Inflammatory macrophage treated with lipopolysaccharide for 1 hour (primary cell): ENCODE data around the gene PRR14.

ENCODE experiments used
- DNase-seq, 2 donors: peaks; one replicate each; pipeline ENCODE4 v3.0.0-alpha.2; 2020 to 2022

PRR14 gene

DNA sequence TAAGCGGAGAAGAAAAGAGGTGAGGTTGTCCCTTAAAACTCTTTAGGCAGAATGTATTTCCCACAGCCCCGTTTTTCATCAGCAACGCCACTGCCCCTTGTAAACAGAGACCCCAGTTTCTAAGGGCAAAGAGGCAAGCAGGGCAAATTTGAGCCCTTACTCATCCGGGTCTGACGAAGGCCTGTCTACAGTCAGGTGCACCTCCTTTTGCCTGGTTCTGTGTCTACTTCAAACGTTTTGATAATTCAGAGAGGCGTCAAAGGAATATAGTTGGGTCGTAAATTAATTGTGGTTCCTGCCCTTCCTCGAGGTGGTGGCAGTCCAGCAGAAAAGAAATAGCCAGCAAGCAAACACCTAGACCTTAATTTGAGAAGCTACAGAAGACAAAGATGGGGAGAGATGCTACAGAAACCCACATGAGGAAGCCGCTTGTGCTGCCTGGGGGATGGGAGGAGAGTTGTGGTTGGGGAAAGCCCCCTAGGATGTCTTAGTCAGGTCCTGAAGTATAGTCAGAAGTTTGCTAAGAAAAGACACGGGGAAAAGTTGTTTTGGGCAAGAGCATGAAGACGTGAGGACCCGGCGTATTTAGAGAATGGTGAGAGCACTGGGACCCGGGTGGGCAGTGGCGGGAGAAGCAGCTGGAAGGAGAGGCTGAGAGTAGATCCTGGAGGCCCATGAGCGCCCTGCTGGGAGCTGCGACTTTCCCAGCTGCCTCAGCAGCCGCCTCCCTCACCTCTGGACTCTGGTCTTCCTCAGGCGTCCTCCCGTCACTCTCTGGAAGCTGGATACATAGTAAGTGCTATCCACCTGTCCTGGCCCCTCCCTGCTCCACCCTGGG, 9.9 kb downstream of the PRR14 start:
- peak; percentile 77 for DNase-seq

DNA sequence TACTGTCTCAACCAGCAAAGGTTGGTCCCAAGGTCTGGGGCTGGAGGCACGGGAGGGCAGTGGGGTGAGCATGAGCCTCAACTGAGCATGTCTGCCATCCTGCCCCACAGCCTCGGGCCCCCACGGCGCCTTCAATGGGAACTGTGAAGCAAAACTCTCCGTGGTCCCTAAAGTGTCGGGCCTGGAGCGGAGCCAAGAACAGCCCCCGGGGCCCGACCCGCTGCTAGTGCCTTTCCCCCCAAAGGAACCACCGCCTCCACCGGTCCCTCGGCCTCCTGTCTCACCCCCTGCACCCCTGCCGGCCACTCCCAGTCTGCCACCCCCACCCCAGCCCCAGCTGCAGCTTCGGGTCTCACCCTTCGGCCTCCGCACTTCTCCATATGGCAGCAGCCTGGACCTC, 11.7 kb downstream of the PRR14 start:
- DNase-seq = no peak

DNA sequence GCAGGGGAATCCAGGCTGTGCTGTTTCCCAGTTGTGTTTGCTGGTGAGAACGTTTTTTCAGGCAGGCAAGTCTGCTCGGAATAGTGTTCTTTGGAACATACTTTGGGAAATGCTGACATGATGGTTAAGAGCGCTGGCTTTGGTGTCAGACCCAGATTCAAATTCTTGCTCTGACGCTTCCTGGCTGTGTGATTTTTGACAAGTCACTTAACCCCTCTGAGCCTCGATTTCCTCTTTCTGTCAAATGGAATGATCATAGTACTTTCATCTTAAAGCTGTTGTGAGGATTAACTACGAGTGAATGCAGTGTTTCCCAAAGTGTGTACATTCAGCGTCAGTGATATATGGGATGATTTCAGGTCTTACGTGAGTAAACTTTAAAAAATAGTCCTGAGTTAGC, 12.3 kb downstream of the PRR14 start:
- no peak for DNase-seq

DNA sequence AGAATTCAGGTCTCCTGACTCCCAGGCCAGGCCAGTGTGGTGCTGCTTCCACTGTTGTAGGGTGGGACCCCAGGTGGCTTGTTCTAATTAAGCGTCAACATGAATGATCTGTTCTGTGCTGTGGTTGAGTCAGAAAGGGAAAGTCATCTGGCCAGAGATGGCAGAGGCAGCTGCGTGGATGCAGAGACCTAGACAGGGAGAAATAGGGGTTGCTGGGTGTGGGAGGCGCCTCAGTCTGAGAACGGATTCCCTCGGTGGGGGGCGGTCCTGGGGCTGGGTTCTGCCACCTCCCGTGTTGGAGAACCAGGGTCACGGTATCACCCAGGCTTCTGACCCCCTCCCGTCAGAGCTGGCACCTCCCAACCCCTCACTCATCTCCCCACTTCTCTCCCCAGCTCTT, 13.1 kb downstream of the PRR14 start:
- DNase-seq = no peak

DNA sequence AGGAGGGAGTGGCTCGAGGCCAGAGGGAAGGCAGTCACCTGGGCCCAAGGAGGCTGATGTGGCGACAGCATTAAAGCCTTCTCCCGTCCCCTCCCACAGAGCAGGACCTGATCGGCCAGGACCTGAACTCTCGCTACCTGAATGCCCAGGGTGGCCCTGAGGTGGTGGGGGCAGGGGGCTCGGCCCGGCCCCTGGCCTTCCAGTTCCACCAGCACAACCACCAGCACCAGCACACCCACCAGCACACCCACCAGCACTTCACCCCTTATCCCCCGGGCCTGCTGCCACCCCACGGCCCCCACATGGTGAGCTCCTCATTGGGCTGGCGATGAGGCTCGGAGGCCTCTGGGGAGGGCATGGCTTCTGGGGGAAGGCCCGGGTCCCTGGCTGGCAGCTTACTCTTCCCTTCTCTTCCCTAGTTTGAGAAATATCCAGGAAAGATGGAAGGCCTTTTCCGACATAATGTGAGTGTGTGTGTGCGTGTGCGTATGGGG, 13.9 kb downstream of the PRR14 start:
- DNase-seq = no peak

DNA sequence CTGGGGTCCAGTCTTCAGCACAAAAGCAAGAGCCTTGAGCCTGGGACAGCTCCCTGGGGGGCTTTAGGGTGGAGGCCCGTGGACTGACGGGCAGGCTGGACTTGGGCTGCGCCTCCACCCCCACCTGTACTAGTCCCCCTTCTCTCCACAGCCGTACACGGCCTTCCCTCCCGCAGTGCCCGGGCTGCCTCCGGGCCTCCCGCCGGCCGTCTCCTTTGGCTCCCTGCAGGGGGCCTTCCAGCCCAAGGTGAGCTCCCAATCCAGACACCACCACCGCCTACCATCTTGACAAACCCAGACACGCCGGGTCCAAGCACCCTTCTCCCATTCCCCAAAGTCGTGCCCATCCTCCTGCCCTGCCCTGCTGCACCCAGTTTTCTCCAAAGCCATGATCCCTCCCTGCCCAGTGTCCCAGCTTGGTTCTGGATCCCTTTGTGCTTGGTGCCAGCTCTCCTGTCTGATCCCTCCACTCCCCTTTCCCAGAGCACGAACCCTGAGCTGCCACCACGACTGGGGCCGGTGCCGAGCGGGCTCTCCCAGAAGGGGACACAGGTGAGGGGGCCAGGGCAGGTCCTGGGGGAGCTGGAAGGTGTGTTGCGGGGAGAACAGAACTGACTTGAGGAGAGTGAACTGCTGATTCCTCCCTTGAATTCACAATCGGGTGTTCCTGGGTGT, 14.5 kb downstream of the PRR14 start:
- no peak for DNase-seq

DNA sequence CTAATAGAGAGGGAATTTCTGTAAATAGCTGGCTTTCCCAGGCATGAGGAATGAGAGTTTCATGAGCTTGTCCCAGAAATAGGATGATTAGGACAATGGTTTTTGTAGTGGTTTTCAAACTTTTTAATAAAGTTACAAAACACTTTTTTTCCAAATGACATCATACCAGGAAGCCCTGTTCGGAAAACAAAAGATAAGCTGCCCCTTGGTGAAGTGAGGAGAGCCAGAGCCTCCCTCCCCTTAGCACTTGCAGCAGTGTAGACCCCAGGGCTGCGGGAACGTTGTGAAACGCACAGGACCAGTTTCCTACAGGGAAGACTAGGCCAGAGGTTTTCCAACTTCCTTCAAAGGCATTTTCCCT, 15.1 kb downstream of the PRR14 start:
- DNase-seq = no peak

DNA sequence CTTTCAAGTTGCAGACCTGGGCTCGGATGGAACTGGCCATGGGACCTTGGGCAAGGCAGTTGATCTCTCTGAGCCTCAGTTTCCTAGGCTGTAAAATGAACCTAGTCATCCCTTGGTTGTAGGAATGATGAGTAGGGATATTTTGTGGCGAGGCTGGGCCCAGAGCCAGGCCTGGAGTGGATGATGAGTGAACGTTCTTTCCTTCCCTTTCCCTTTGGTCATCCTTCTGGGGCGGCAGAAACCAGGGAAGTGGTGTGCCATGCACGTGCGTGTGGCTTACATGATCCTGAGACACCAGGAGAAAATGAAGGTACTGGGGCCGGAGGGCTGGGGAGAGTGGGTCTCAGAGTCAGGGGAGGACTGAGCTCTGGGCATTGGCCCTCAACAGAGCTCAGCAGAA, 15.9 kb downstream of the PRR14 start:
- no peak for DNase-seq

DNA sequence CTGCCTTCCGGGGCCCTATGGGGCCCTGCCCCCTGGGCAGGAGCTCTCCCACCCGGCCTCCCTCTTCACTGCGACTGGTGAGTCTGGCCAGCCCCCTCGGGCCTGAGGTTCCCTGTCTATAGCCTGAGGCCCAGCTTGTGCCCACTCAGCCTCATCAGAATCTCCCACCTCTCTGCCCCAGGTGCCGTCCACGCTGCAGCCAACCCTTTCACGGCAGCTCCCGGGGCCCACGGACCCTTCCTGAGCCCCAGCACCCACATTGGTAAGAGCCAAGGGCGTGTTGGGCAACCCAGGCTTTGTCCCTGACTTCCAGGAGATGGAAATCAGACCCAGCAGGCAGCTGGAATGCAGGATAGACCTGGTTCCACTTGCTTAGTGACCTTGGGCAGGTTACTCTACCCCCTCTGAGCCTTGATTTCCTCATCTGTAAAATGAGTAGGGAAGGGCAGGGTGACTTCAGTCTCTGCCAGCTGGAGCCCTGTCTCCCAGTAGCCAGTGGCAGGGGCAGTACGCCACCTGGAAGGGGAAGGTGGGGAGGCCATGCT, 16.7 kb downstream of the PRR14 start:
- no peak for DNase-seq

DNA sequence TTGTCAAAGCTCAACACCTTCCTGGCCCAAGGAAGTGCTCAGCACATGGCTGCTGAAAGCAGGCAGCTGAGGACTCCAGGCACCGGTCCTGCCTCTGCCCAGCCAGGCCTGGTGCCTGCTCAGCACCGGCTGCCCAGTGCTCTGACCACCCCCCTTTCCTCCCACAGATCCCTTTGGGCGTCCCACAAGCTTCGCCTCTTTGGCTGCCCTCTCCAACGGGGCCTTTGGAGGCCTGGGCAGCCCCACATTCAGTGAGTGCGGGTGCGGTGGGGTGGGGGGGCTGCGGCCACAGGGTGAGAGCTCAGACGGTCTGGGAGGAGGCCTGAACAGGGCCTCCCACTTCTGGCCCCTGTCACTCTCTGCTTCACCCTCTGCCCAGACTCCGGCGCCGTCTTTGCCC, 17.6 kb downstream of the PRR14 start:
- DNase-seq = no peak

DNA sequence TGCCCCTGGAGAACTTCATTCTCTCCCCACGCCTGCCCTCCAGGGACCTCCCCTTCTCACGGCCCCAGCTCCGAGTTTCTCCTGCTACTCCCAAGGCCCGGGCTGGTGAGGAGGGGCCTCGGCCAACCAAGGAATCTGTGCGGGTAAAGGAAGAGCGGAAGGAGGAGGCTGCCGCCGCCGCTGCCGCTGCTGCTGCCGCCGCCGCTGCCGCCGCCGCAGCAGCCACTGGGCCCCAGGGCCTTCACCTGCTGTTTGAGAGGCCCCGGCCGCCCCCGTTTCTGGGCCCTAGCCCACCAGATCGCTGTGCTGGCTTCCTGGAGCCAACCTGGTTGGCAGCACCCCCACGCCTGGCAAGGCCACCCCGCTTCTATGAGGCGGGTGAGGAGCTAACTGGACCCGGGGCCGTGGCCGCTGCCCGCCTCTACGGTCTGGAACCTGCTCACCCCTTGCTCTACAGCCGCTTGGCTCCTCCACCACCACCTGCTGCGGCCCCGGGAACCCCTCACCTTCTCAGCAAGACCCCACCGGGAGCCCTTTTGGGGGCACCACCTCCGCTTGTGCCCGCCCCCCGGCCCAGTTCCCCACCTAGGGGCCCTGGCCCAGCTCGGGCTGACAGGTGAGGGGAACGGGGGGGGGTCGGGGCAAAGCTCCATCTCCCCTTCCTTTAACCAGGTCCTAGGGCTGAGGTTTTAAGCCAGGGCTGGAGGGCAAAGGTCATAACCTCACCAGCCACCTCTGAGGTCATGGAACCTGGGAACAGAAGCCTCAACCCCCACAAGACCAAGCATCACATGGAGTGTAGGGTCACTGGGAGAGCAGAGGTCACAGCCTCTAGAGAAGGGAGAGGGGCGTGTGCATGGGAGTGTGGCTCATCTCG, 18.5 kb downstream of the PRR14 start:
- no peak for DNase-seq

DNA sequence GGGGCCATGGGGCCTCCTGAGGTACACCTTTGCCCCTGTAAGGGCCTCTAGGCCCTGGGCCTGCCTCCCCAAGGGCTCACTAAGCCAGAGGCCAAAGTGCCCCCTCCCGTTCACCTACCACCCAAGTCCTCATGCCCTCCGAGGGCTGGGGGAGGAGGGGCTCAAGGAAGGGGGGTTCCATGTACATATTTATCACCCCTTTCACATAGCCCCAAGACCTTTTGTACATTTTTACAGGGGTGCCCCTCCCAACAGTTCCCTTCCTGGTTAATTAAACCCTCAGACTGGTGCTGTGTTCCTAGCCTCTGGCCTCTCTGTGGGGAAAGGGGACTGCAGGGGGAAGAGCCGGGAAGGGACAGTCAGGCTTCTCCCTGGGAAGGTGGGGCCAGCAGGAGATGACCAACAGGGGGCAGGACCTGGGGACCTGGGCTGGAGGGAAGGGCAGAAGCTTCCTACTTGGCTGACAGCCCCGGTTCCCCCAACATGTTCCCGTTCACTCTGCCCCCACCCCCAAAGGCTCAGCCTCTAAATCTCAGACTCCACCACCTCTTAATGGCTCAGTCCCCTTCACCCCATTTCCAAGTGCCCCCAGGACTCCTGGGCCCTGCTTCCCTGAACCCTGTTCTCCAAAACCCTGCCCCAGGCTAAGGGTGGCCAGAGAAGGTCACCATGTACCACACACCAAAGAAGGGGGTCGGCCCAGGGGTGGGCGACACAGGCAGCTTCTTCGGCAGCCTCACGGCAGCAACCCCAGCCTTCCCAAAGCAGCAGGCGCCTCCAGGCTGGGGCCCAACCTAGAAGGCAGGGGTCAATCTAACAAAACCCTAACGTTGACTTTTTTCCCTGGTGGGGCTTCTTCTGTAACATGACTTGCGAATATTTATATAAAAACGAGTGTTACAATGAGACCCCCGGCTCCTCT, 19.4 kb downstream of the PRR14 start:
- DNase-seq = no peak

DNA sequence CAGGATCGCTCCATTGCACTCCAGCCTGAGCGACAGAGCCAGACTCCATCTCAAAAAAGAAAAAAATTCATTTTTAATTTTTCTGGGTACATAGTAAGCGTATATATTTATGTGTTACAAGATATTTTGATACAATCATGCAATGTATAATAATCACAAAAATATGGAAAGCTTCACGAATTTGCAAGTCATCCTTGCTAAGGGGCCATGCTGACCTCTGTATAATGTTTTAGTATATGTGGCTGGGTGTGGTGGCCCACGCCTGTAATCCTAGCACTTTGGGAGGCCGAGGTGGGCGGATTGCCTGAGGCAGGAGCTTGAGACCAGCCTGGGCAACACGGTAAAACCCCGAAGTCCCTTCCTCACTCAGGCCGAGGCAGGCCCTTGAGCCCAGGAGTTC, 24.4 kb downstream of the PRR14 start:
- no peak for DNase-seq

DNA sequence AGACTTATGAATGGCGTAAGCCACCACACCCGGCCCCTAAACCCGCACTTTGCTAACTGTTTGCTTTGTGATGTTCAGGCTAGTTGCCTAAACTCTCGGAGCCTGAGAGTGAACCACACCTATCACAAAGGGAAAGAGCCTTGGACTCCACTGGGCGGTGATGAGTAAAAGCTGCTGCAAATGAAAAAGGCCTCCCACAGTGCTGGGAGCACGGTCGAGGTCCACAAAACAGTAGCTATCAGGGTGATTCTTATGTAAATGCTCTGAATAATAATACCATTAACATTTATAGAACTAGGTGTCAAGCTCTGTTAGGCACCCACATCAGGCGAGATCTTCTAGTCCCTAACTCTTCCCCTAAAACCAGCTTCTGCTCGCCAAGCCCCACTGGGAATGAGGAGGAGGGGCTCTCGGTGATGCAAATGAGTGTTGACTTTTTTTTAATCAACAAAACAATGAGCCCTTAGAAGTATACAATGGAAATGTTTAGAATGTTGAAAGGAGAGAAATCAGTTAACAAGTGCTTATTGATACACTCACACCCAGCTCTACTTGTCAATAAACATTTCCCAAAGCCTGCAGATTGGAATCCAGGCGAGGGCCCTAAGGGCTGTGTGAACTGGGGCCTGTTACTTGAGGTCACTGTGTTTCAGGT, 27.3 kb downstream of the PRR14 start:
- no peak for DNase-seq

DNA sequence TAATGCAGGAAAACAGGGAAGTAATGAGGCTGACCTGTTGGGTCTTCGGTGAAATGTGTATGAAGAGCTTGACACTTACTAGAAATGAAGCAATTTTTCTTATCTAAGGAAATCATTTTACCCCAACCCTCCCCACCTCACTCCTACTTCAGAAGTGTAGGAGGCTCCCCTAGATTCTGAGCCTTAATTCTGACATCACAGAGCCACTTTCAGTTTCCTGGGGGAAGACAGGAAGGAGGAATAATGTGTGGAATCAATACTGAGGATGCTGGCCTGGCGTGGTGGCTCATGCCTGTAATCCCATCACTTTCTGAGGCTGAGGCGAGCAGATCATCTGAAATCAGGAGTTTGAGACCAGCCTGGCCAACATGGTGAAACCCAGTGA, 27.8 kb downstream of the PRR14 start:
- no peak for DNase-seq

DNA sequence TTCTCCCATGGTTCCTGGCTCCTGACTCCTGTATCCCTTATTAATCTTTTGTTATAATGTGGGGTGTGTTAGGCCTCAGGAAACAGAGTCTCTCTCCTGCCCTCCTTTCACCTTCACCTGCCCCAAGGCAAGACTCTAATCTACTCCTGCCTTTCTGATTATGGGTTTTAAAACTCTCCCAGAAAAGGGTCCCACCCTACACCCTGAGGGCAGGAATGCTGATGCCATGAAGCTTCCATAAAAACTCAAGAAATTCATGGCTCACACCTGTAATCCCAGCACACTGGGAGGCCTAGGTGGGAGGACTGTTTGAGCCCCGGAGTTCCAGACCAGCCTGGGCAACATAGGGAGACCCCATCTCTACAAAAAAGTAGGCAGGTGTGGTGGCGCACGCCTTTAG, 29.6 kb downstream of the PRR14 start:
- no peak for DNase-seq

DNA sequence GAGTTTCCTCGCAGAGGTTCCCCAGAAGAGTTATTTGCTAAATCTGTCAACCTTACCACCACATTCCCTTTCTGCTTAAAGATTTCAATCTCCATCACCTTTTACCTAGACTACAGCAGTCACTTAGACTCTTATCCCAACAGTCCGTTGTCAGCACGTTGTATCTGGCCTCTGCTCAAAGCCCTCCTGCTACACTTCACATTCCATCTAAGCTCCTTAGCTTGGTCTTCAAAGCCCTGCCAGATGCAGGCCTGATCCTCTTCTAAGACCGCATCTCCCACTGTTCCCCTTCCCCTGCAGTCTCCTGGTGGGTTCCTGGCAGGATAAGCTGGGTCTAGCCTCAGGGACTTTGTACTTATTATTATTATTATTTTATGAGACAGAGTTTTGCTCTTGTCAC, 37.9 kb downstream of the PRR14 start:
- DNase-seq = no peak

DNA sequence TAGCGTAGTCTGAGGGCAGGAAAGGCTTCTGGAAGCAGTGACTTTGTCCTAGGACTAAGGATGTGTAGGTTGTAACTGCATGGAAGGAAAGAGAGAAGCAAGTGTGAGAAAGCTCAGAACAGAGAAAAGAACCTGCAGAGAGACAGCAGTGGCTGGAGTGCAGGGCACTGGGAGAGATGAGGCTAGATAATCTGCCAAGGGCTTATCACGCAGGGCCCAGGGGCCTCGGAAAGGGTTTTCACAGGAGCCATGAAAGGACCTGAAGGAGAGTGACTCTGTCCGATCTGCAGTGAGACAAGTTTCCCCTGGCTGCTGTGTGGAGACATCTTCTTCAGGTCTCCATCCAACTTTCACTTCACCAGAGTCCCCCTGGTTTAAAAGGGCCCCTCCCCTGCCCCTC, 41.1 kb downstream of the PRR14 start:
- DNase-seq = no peak

DNA sequence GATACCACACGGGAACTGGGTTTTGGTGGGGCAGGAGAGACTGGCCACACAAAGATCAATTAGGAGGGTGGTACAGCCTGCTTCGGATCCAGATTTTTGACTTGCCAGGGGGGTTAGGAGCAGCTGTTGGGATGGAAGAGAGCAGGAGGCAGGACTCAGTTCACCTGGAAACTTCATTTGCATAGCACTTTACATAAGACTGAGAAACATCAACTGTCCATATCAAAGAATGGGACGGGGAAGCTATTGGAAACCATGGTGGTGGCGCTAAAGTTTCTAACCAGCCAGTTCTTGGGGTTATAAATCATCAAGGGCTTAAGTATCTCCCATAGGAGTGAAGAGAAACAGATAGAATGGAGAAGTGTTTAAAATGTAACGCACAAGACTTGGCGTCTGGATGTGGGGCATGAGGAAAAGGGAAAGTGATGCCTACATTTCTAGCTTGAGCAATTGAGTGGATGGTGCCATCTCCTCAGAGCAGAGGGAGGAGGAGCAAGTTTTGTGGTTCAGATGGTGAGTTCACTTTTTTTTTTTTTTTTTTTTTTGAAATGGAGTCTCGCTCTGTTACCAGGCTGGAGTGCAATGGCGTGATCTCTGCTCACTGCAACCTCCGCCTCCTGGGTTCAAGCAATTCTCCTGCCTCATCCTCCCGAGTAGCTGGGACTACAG, 41.8 kb downstream of the PRR14 start:
- DNase-seq = peak; percentile 77 to 78

DNA sequence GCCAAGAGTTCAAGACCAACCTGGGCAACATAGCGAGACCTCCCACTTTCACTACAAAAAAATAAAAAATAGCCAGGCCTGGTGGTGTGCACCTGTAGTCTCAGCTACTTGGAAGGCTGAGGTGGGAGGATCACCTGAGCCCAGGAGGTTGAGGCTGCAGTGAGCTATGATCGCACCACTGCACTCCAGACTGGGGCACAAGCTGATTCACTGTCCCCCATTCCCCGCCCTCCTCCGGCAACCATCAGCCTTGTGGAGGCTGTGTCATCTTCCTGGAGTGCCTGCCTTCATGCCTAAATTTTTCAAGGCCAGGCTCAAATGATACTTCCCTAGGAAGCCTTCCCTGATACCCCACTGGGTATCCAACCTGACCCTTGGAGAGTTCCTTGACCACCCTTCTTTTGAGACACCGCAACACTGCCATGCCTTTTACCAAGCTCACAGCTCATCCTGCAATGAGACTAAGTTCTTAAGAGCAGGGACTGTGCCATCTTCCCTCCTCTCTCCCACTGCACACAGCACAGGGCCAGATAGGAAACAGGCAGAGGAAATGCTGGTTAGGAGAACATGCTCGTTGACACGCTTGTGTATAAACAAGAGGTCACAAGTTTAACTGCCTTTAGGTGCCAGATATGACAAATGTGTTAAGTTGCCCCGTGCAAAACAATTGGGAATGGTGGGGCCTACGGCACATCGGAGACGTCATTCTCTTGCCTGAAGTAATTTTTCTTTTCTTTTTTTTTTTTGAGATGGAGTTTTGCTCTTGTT, 44.4 kb downstream of the PRR14 start:
- no peak for DNase-seq
